ENCODE data around the gene LCTL. TPM values are rescaled to one million over a fixed set of nuclear protein-coding genes. Genes with fewer than 3 reads are reported as not detected.

LCTL gene
- total RNA-seq, 1 experiment from 2014 or later: 1.3 TPM

Other genes starting within 250 kb of the LCTL start
- gene TIPIN, start 209.3 kb downstream of the LCTL start, total RNA-seq (2014; rRNA removed; shearing (Covaris generic)): 32.2 and 47.7 TPM in 2 replicates
- gene MAP2K1, start 179.1 kb downstream of the LCTL start, total RNA-seq (2014; rRNA removed; shearing (Covaris generic)): 43.9 TPM in 2 replicates
- 5.1 and 32.4 TPM in 2 replicates for gene SNAPC5, start 68.2 kb downstream of the LCTL start, total RNA-seq (2014; rRNA removed; shearing (Covaris generic))
- gene RPL4, start 61.1 kb downstream of the LCTL start, total RNA-seq (2014; rRNA removed; shearing (Covaris generic)): 1,680 and 3,551 TPM in 2 replicates
- 40.2 and 51.9 TPM in 2 replicates for gene ZWILCH, start 60.7 kb downstream of the LCTL start, total RNA-seq (2014; rRNA removed; shearing (Covaris generic))
- 46.4 and 78.8 TPM in 2 replicates for gene SMAD6, start 136.2 kb upstream of the LCTL start, total RNA-seq (2014; rRNA removed; shearing (Covaris generic))

Data from SJSA1 (cell line).